ENCODE data around the gene KDM1B. TPM values are rescaled to one million over a fixed set of nuclear protein-coding genes. Genes with fewer than 3 reads are reported as not detected.
A peak's percentile ranks its signal among the peaks of the same experiment; 100 is the strongest.

Gene KDM1B
- total RNA-seq, 1 donor from 2014 or later: 22.9 TPM

- no peak for DNase-seq (ENCODE audit: low read depth)
- no peak overlapping the region for H3K4me3 ChIP-seq (ENCODE audit: low read depth, low read length)
- TF ChIP-seq, protein P1, sequence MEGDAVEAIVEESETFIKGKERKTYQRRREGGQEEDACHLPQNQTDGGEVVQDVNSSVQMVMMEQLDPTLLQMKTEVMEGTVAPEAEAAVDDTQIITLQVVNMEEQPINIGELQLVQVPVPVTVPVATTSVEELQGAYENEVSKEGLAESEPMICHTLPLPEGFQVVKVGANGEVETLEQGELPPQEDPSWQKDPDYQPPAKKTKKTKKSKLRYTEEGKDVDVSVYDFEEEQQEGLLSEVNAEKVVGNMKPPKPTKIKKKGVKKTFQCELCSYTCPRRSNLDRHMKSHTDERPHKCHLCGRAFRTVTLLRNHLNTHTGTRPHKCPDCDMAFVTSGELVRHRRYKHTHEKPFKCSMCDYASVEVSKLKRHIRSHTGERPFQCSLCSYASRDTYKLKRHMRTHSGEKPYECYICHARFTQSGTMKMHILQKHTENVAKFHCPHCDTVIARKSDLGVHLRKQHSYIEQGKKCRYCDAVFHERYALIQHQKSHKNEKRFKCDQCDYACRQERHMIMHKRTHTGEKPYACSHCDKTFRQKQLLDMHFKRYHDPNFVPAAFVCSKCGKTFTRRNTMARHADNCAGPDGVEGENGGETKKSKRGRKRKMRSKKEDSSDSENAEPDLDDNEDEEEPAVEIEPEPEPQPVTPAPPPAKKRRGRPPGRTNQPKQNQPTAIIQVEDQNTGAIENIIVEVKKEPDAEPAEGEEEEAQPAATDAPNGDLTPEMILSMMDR (IDR thresholded peaks at IDR 0.05; ENCODE audit: insufficient read depth, low read length, poor library complexity, severe bottlenecking): no peak
Measured at GRCh38 chr6:18259675-18260447, 104.6 kb downstream of the KDM1B start.

GRCh38 chr6:18260448-18261106, 105.4 kb downstream of the KDM1B start:
- no peaks in the 10 kb centered on the region for H3K27me3 ChIP-seq (ENCODE audit: control insufficient read depth, insufficient read depth, low read length)
- H3K36me3 ChIP-seq (ENCODE audit: control insufficient read depth, insufficient read depth, low read length): no peaks in the 10 kb centered on the region
- TF ChIP-seq, protein P1 (IDR thresholded peaks at IDR 0.05; ENCODE audit: insufficient read depth, low read length, poor library complexity, severe bottlenecking): no peak
- H3K4me3 ChIP-seq (ENCODE audit: low read depth, low read length): no peak overlapping the region
- DNase-seq (ENCODE audit: low read depth): peak; percentile 43

More at GRCh38 chr6:18259675-18260447, 104.6 kb downstream of the KDM1B start:
- no peaks in the 10 kb centered on the region for H3K36me3 ChIP-seq (ENCODE audit: control insufficient read depth, insufficient read depth, low read length)
- H3K27me3 ChIP-seq (ENCODE audit: control insufficient read depth, insufficient read depth, low read length): no peaks in the 10 kb centered on the region

GRCh38 chr6:18261877-18262276, 106.7 kb downstream of the KDM1B start:
- TF ChIP-seq, protein P1 (IDR thresholded peaks at IDR 0.05; ENCODE audit: insufficient read depth, low read length, poor library complexity, severe bottlenecking): no peak
- Histone ChIP-seq H3K27me3 (ENCODE audit: control insufficient read depth, insufficient read depth, low read length) (no peaks in the 10 kb centered on the region), H3K36me3 (ENCODE audit: control insufficient read depth, insufficient read depth, low read length) (no peaks in the 10 kb centered on the region), H3K4me3 (ENCODE audit: low read depth, low read length) (no peak overlapping the region)
- no peak for DNase-seq (ENCODE audit: low read depth)

DNA sequence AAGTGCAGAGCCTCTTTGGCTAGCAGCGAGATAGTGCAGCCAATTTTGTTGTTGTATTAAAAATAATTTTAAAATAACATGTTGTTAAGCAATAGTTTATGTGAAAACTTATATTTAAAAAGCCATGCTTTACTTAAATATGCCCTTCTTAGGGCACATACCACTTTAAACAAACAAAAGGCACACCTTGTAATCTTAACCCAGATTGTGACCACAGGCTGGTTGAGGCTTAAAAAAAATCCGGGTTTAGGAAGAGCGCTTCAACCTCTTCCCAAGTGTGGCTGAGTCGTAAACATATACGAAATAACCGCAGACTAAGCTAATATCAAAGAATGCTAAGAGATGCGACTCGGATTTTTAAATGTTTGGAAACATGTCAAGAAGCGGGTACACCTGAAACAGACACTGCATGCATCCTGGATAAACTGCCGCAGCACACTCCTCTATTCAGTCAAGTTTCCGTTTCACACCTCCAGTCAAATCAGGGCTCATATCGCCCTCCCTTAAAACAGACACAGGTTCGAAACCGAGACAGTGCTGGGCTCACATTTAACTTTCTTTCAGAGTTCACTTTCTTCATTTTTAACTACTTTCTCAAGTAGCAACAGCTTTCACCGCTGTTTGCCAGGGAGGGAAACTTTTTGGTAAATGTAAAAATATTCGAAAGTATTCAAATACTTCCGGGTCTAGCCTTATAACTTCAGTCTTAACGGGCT, 107.6 kb downstream of the KDM1B start:
- Histone ChIP-seq H3K36me3 (ENCODE audit: control insufficient read depth, insufficient read depth, low read length) (no peaks in the 10 kb centered on the region), H3K27me3 (ENCODE audit: control insufficient read depth, insufficient read depth, low read length) (no peaks in the 10 kb centered on the region), H3K4me3 (ENCODE audit: low read depth, low read length) (peak overlapping the region; percentile 80)
- TF ChIP-seq, protein P1 (IDR thresholded peaks at IDR 0.05; ENCODE audit: insufficient read depth, low read length, poor library complexity, severe bottlenecking): no peak
- no peak for DNase-seq (ENCODE audit: low read depth)

- Histone ChIP-seq H3K36me3 (ENCODE audit: control insufficient read depth, insufficient read depth, low read length) (no peaks in the 10 kb centered on the region), H3K4me3 (ENCODE audit: low read depth, low read length) (peak overlapping the region; percentile 80), H3K27me3 (ENCODE audit: control insufficient read depth, insufficient read depth, low read length) (no peaks in the 10 kb centered on the region)
- TF ChIP-seq, protein P1 (IDR thresholded peaks at IDR 0.05; ENCODE audit: insufficient read depth, low read length, poor library complexity, severe bottlenecking): no peak
- no peak for DNase-seq (ENCODE audit: low read depth)
Measured at GRCh38 chr6:18263418-18264218, 108.4 kb downstream of the KDM1B start.

Measured in kidney epithelial cell (primary cell).